ENCODE results near the gene PKM.
A peak's percentile ranks its signal among the peaks of the same experiment; 100 is the strongest.
"Not testable (repeated sequence)": the region's sequence is repeated elsewhere in the genome, so short reads cannot be mapped to it uniquely, and the experiment has no call there.

PKM gene

GRCh38 chr15:72276326-72276700 is 45.3 kb upstream of the PKM start:
- no peaks in the 10 kb centered on the region; the same call in 1 of the 2 replicates for H3K36me3 ChIP-seq (ENCODE audit: insufficient read depth, low read length)
- ATAC-seq (ENCODE audit: insufficient read depth, low read depth): no peak
- TF ChIP-seq EZH2 (IDR thresholded peaks at IDR 0.05; ENCODE audit: borderline replicate concordance, low read depth, low read length, severe bottlenecking) (no peak), CTCF (IDR thresholded peaks at IDR 0.05; ENCODE audit: borderline replicate concordance, extremely low read depth, low read length, poor library complexity, severe bottlenecking) (no peak)

GRCh38 chr15:72275635-72276325 is 44.8 kb upstream of the PKM start:
- H4K20me1 ChIP-seq (ENCODE audit: insufficient read depth, low read length); H3K27me3 ChIP-seq (ENCODE audit: insufficient read depth, low read length, poor library complexity); H3K4me3 ChIP-seq (ENCODE audit: low read depth in 1 of 2, low read length in 2 of 2); ATAC-seq (ENCODE audit: insufficient read depth, low read depth); H3K4me2 ChIP-seq (ENCODE audit: insufficient read depth, low read length); H3K9me3 ChIP-seq (ENCODE audit: insufficient read depth, low read length, severe bottlenecking); H2AFZ ChIP-seq (ENCODE audit: low read depth, low read length); H3K36me3 ChIP-seq (ENCODE audit: insufficient read depth, low read length); H3K27ac ChIP-seq (ENCODE audit: low read length); H3K9ac ChIP-seq (ENCODE audit: low read depth, low read length); DNase-seq: not testable (repeated sequence)
- peaks cover 22% of the 10 kb centered on the region for H3K79me2 ChIP-seq (ENCODE audit: insufficient read depth, low read length)
- H3K4me1 ChIP-seq (ENCODE audit: insufficient read depth, low read length): peaks cover 23% of the 10 kb centered on the region

More at GRCh38 chr15:72276326-72276700, 45.3 kb upstream of the PKM start:
- Histone ChIP-seq H3K4me2 (ENCODE audit: insufficient read depth, low read length) (no peak overlapping the region), H3K27ac (ENCODE audit: low read length) (no peak overlapping the region), H3K27me3 (ENCODE audit: insufficient read depth, low read length, poor library complexity) (no peaks in the 10 kb centered on the region), H3K4me3 (ENCODE audit: low read depth in 1 of 2, low read length in 2 of 2) (no peak overlapping the region), H3K9ac (ENCODE audit: low read depth, low read length) (no peak overlapping the region), H4K20me1 (ENCODE audit: insufficient read depth, low read length) (no peaks in the 10 kb centered on the region), H2AFZ (ENCODE audit: low read depth, low read length) (no peak overlapping the region), H3K79me2 (ENCODE audit: insufficient read depth, low read length) (peaks cover 16% of the 10 kb centered on the region), H3K4me1 (ENCODE audit: insufficient read depth, low read length) (peaks cover 17% of the 10 kb centered on the region), H3K9me3 (ENCODE audit: insufficient read depth, low read length, severe bottlenecking) (no peaks in the 10 kb centered on the region)
- no peak for DNase-seq

- Histone ChIP-seq H3K9me3 (ENCODE audit: insufficient read depth, low read length, severe bottlenecking) (no peaks in the 10 kb centered on the region), H3K4me3 (ENCODE audit: low read depth in 1 of 2, low read length in 2 of 2) (peak overlapping the region; percentile 44 to 74), H3K36me3 (ENCODE audit: insufficient read depth, low read length) (peaks cover 20% of the 10 kb centered on the region), H3K4me2 (ENCODE audit: insufficient read depth, low read length) (peak overlapping the region; percentile 68), H2AFZ (ENCODE audit: low read depth, low read length) (peak overlapping the region; percentile 92), H3K4me1 (ENCODE audit: insufficient read depth, low read length) (peaks cover 32% of the 10 kb centered on the region), H3K27me3 (ENCODE audit: insufficient read depth, low read length, poor library complexity) (no peaks in the 10 kb centered on the region), H4K20me1 (ENCODE audit: insufficient read depth, low read length) (no peaks in the 10 kb centered on the region; the same call in 1 of the 2 replicates), H3K79me2 (ENCODE audit: insufficient read depth, low read length) (peaks cover 41% of the 10 kb centered on the region), H3K27ac (ENCODE audit: low read length) (peak overlapping the region; percentile 85), H3K9ac (ENCODE audit: low read depth, low read length) (peak overlapping the region; percentile 85)
- ATAC-seq (ENCODE audit: insufficient read depth, low read depth): no peak; the same call in 2 of the 3 replicates
- TF ChIP-seq EZH2 (IDR thresholded peaks at IDR 0.05; ENCODE audit: borderline replicate concordance, low read depth, low read length, severe bottlenecking) (no peak), CTCF (IDR thresholded peaks at IDR 0.05; ENCODE audit: borderline replicate concordance, extremely low read depth, low read length, poor library complexity, severe bottlenecking) (no peak)
- DNase-seq: no peak
These were observed 42.0 kb upstream of the PKM start for GRCh38 chr15:72272997-72273352.

- H2AFZ ChIP-seq (ENCODE audit: low read depth, low read length): peak within 1 kb of the TSS; percentile 92
- peaks cover 32% of the 10 kb centered on the region for H3K4me1 ChIP-seq (ENCODE audit: insufficient read depth, low read length)
- H4K20me1 ChIP-seq (ENCODE audit: insufficient read depth, low read length): no peaks in the 10 kb centered on the region; the same call in 1 of the 2 replicates
- H3K27me3 ChIP-seq (ENCODE audit: insufficient read depth, low read length, poor library complexity): no peaks in the 10 kb centered on the region
- no peaks in the 10 kb centered on the region for H3K9me3 ChIP-seq (ENCODE audit: insufficient read depth, low read length, severe bottlenecking)
- DNase-seq: peak; percentile 98
- ATAC-seq (ENCODE audit: insufficient read depth, low read depth): peak; percentile 97
- peak within 1 kb of the TSS; percentile 85 for H3K27ac ChIP-seq (ENCODE audit: low read length)
- TF ChIP-seq EZH2 (IDR thresholded peaks at IDR 0.05; ENCODE audit: borderline replicate concordance, low read depth, low read length, severe bottlenecking) (no peak), CTCF (IDR thresholded peaks at IDR 0.05; ENCODE audit: borderline replicate concordance, extremely low read depth, low read length, poor library complexity, severe bottlenecking) (peak; percentile 82)
- peak within 1 kb of the TSS; percentile 85 for H3K9ac ChIP-seq (ENCODE audit: low read depth, low read length)
- peaks cover 26% of the 10 kb centered on the region for H3K36me3 ChIP-seq (ENCODE audit: insufficient read depth, low read length)
- peak within 1 kb of the TSS; percentile 68 for H3K4me2 ChIP-seq (ENCODE audit: insufficient read depth, low read length)
- peak within 1 kb of the TSS; percentile 72 to 74 for H3K4me3 ChIP-seq (ENCODE audit: low read depth in 1 of 2, low read length in 2 of 2)
- H3K79me2 ChIP-seq (ENCODE audit: insufficient read depth, low read length): peaks cover 42% of the 10 kb centered on the region
These were observed 41.4 kb upstream of the PKM start, which contains the start of gene PARP6 for GRCh38 chr15:72272213-72272996. TSS of gene PARP6 (minus strand) at chr15:72272554. CDS start at chr15:72267477, 5,077 bp downstream.
